Fibroblast of lung (primary cell): Measurements from ENCODE around the gene CDK11B. TPM values are rescaled to one million over a fixed set of nuclear protein-coding genes. Genes with fewer than 3 reads are reported as not detected.
"Not testable (repeated sequence)": the region's sequence is repeated elsewhere in the genome, so short reads cannot be mapped to it uniquely, and the experiment has no call there.

ENCODE experiments used
- DNase-seq, 2 donors: peaks; one replicate each; pipeline versions ENCODE4 v3.0.0 to v3.0.0-alpha.2; 2010; ENCODE audit warnings: low read depth in 2 of 2
- H2AFZ ChIP-seq: 2 replicates; pipeline ENCODE4 v1.5.1; 2012; ENCODE audit warnings: low read length, control low read depth, inconsistent platforms
- H3K27ac ChIP-seq: 2 replicates; pipeline ENCODE4 v1.5.1; 2011; ENCODE audit warnings: low read length, control low read depth; ENCODE audit not compliant: insufficient read depth
- H3K27me3 ChIP-seq: 2 replicates; pipeline ENCODE4 v1.5.1; 2011; ENCODE audit warnings: mild to moderate bottlenecking, low read length; ENCODE audit not compliant: control insufficient read depth, insufficient read depth
- H3K36me3 ChIP-seq: 2 replicates; pipeline ENCODE4 v1.5.1; 2011; ENCODE audit warnings: low read length; ENCODE audit not compliant: control insufficient read depth, insufficient read depth
- H3K4me1 ChIP-seq: 2 replicates; pipeline ENCODE4 v1.5.1; 2011; ENCODE audit warnings: low read length; ENCODE audit not compliant: control insufficient read depth, insufficient read depth; ENCODE audit errors: extremely low read depth
- H3K4me2 ChIP-seq: 2 replicates; pipeline ENCODE4 v1.5.1; 2011; ENCODE audit warnings: low read length, control low read depth; ENCODE audit not compliant: insufficient read depth; ENCODE audit errors: extremely low read depth
- H3K4me3 ChIP-seq, 4 experiments: fragments of 200-600 bp in 1 of 4; sonication (generic) in 1 of 4; replicated peaks in 1 of 4; 2 replicates each; pipeline ENCODE4 v1.5.1; 2011 to 2016; ENCODE audit warnings: low read length in 4 of 4, low read depth in 3 of 4, mild to moderate bottlenecking in 3 of 4, control low read depth in 2 of 4, inconsistent platforms in 1 of 4, mixed read lengths in 1 of 4; ENCODE audit not compliant: insufficient read depth in 1 of 4; ENCODE audit errors: control extremely low read depth in 1 of 4
- H3K79me2 ChIP-seq: 2 replicates; pipeline ENCODE4 v1.5.1; 2012; ENCODE audit warnings: mild to moderate bottlenecking, low read length, inconsistent platforms; ENCODE audit not compliant: control insufficient read depth, insufficient read depth
- H3K9ac ChIP-seq: 2 replicates; pipeline ENCODE4 v1.5.1; 2011; ENCODE audit warnings: mild to moderate bottlenecking, low read length, control low read depth; ENCODE audit not compliant: insufficient read depth
- H3K9me3 ChIP-seq: 2 replicates; pipeline ENCODE4 v1.5.1; 2012; ENCODE audit warnings: low read depth, low read length; ENCODE audit not compliant: control insufficient read depth, insufficient read depth
- H4K20me1 ChIP-seq: 2 replicates; pipeline ENCODE4 v1.5.1; 2011; ENCODE audit warnings: low read length; ENCODE audit not compliant: control insufficient read depth, insufficient read depth; ENCODE audit errors: extremely low read depth
- EZH2 ChIP-seq: IDR thresholded peaks from 2 replicates; pipeline ENCODE4 v1.5.1; 2012; ENCODE audit warnings: low read length, control low read depth, mild to moderate bottlenecking; ENCODE audit errors: missing control alignments
- polyA plus RNA-seq, 2 donors: library from polyadenylated mRNA; depleted of rRNA in 1 of 2; stranded (reverse) in 1 of 2; unstranded in 1 of 2; fragments of >200 nt; gene quantifications; 2 replicates each; pipeline ENCODE4 v1.2.1, GENCODE V29; 2011 to 2012; ENCODE audit warnings: missing spikeins in 1 of 2
- total RNA-seq: library from RNA; depleted of rRNA; stranded (reverse); fragments of >200 nt; gene quantifications from 2 replicates; pipeline ENCODE4 v1.2.1, GENCODE V29; 2014
- TF ChIP-seq, protein P1 (sequence below), 2 donors: IDR thresholded peaks in 1 of 2; conservative IDR thresholded peaks in 1 of 2; 1 replicate in 1 of 2; 2 replicates in 1 of 2; pipeline ENCODE4 v1.5.1; 2011 to 2012; ENCODE audit warnings: low read length in 2 of 2, control low read depth in 1 of 2, inconsistent platforms in 1 of 2, low read depth in 1 of 2, mild to moderate bottlenecking in 1 of 2

CDK11B gene
- total and polyA plus RNA-seq, 2 donors (not counting 1 experiment from before 2014, with no cell fraction given), result 2.5 to 9.7 TPM

DNA sequence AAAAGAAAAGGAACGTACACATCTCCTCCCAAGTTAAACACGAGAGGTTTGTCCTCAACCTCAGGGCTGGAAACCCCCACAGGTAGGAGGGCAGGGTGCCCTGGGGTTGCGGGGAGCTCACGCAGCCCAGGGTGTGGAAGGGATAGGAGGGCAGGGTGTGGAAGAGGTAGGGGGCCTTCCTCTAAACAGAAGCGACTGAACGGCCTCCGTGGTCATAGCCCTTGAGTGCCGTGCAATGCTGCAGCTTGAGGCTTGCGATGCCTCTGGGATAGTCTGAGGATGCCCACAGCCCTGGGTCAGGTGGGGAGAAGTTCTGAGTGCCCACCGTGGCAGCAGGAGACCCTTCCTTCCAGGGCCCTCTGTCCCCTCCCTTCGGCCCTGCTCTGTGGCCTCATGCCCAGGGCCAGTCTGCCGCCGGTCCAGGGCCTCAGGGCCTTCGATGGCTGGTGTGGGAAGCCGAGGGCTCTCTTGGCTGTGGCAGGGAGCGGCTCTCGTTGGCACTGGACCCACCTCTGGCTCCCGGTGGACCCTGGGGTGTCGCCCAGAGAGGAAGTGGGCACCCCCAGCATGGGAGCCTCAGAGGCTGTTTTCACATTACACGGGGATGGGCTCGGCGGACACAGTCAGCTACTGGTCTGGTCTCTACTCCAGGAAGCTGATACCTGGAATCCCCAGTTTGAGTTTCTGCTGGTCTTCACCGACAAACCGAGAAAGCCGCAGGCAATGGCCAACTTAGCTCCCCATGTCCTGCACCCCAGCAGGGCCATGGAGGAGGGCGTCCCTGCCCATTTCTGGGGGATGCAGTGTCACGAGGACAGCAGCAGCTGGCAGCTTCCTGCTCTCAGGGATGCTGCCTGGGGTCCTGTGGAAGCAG lies 6.4 kb upstream of the CDK11B start:
- Histone ChIP-seq H3K79me2 (no peaks in the 10 kb centered on the region), H3K9ac (no peak overlapping the region), H3K4me3 (no peak overlapping the region), H3K4me1 (peaks cover 8% of the 10 kb centered on the region), H3K27me3 (no peaks in the 10 kb centered on the region), H2AFZ (no peak overlapping the region), H3K9me3 (no peaks in the 10 kb centered on the region), H3K36me3 (peaks cover 16% of the 10 kb centered on the region), H3K27ac (no peak overlapping the region), H3K4me2 (no peak overlapping the region), H4K20me1 (no peaks in the 10 kb centered on the region)
- no peak for DNase-seq
- no peak for TF ChIP-seq EZH2
- TF ChIP-seq, protein P1, sequence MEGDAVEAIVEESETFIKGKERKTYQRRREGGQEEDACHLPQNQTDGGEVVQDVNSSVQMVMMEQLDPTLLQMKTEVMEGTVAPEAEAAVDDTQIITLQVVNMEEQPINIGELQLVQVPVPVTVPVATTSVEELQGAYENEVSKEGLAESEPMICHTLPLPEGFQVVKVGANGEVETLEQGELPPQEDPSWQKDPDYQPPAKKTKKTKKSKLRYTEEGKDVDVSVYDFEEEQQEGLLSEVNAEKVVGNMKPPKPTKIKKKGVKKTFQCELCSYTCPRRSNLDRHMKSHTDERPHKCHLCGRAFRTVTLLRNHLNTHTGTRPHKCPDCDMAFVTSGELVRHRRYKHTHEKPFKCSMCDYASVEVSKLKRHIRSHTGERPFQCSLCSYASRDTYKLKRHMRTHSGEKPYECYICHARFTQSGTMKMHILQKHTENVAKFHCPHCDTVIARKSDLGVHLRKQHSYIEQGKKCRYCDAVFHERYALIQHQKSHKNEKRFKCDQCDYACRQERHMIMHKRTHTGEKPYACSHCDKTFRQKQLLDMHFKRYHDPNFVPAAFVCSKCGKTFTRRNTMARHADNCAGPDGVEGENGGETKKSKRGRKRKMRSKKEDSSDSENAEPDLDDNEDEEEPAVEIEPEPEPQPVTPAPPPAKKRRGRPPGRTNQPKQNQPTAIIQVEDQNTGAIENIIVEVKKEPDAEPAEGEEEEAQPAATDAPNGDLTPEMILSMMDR (conservative IDR thresholded peaks at IDR 0.05 in 1 of 2, IDR thresholded peaks at IDR 0.05 in 1 of 2; ENCODE audit: low read depth in 1 of 2, low read length in 2 of 2), result no peak

DNA sequence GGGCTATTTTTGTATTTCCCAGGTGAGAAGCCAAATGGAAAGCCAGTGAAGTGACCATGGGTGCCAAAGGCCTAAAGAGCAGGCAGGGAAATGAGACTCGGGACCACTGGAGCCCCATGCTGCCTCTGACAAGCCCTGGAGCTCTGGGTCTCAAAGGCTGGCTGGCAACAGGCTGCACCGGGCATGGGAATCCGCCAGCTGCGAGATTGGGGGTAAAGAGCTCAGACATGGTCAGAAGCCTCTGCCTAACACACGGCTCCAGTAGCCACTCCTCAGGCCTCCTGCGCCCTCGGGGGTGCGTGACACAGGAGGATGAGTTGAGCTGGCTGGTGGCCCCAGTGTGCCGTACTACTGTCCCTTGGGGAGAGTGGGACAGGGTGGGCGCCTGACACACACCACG lies 5.5 kb upstream of the CDK11B start:
- peaks cover 10% of the 10 kb centered on the region for H3K36me3 ChIP-seq
- not testable (repeated sequence) for H3K9me3 ChIP-seq, H3K27me3 ChIP-seq, H3K79me2 ChIP-seq, H3K9ac ChIP-seq, H3K4me1 ChIP-seq, H2AFZ ChIP-seq, H3K4me2 ChIP-seq, H3K27ac ChIP-seq, H3K4me3 ChIP-seq, H4K20me1 ChIP-seq, DNase-seq

DNA sequence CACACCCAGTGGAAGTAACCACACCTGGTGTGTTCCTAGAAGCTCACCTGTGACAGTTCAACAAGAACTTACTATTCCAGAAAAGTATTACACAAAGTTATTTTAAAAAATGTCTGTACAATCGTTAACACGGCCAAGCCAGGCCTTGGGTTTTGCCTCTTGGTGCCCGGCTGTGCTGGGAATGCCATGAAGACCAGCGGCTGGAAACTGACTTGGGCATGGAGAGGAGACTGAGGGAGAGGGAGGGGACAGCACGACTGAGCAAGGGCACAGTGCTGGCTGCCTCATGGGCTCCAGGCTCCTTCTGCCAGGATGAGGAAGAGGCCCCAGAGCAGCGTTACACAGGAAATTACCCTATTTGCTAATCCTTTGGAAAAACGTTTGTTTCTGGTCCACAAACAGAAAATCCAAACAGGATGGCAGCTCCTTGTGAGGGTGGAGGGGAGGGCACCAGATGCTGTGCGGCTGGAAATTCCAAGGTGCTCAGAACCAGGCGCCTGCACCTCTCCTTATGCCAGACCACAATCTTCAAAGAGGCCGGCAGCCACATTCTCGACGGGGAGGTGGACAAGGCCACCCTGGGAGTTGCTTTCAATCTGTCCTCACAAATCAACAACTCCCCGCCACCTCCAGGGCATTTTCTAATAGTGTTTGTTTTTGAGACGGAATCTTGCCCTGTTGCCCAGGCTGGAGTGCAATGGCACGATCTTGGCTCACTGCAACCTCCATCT lies 4.2 kb upstream of the CDK11B start:
- peak overlapping the region; percentile 74 for H3K27ac ChIP-seq
- H4K20me1 ChIP-seq, H3K4me3 ChIP-seq: not testable (repeated sequence)

DNA sequence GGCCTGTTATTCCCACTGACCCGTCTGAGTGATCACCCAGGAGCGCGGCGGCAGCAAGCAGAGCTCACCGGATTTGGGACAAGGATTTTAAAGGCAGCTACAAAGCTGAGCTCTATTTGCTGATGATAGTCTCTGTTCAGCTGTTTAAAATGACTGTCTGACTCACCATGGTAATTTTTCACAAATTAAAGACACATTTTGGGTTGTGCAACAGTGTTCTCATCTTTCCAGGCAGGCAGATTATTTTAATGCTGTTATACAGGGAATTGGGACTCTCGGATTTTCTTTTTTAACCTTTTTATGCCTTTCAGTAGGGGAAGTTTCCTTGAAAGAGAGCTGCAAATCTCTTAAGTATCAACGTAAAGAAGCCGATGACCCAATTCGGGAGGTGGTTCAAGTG lies 3.6 kb upstream of the CDK11B start:
- H3K4me3 ChIP-seq, H3K4me2 ChIP-seq, H4K20me1 ChIP-seq, H2AFZ ChIP-seq, H3K4me1 ChIP-seq, H3K9ac ChIP-seq, H3K27me3 ChIP-seq, H3K79me2 ChIP-seq, H3K9me3 ChIP-seq: not testable (repeated sequence)
- peaks cover 10% of the 10 kb centered on the region for H3K36me3 ChIP-seq
- peak overlapping the region; percentile 74 for H3K27ac ChIP-seq
- DNase-seq, result peak in 1 of 2 donors; percentile 42

More for the DNA sequence above, 4.2 kb upstream of the CDK11B start:
- H3K4me2 ChIP-seq, H3K9ac ChIP-seq, H3K9me3 ChIP-seq, H3K4me1 ChIP-seq, DNase-seq, H3K79me2 ChIP-seq, H2AFZ ChIP-seq, H3K27me3 ChIP-seq: not testable (repeated sequence)
- H3K36me3 ChIP-seq, result peaks cover 10% of the 10 kb centered on the region

DNA sequence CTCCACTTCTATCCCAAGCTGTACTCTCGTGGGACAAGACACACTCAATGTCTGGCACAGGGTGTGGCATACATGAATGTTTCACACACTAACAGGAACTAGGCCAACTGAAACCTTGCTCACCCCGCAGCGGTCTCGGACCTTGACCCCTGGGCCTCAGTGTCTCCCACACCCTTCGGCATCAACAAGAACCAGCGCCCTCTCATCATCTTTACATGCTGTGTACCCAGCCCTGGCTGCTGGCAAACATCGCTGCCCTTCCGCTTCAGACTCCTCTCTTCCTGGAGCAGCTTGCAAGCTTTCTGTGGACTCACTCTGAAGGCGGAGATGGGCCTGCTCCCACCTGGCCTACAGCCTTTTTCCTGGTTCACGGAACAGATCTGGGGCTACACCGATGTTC lies 10.5 kb downstream of the CDK11B start:
- not testable (repeated sequence) for H3K36me3 ChIP-seq, H2AFZ ChIP-seq, H3K9ac ChIP-seq, H3K27ac ChIP-seq, H4K20me1 ChIP-seq, DNase-seq, H3K4me3 ChIP-seq, H3K9me3 ChIP-seq, H3K79me2 ChIP-seq, H3K4me1 ChIP-seq, H3K27me3 ChIP-seq, H3K4me2 ChIP-seq
